ENCODE measurements around the gene FIGNL2. TPM values are rescaled to one million over a fixed set of nuclear protein-coding genes. Genes with fewer than 3 reads are reported as not detected.
A peak's percentile ranks its signal among the peaks of the same experiment; 100 is the strongest.

FIGNL2 gene
- total and polyA plus RNA-seq, 9 of the 15 experiments (the other 6 are each of a cell fraction or from before 2014, with no cell fraction given): 0.01 TPM; not detected in 8

DNA sequence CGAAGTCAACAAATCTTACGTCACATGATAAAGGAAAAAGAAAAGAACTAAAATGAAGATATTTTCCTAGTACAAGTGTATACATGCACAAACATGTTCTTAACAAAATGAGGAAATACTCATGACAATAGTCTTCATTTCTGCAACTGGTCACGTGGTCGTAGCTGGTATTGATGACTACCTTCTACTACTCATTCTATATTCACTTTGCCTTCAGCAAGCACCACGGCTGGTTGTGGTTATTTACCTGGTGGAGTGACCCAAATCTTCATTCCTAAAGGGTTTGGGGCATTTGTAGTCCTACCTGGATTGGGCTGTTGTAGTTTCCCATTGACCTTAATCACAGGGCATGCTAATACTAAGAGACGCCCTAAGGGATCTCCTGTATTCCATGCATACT is 51.2 kb downstream of the FIGNL2 start:
- TF ChIP-seq TFE3 (CRISPR knock-in tag; IDR thresholded peaks at IDR 0.05) (peak; percentile 34), RAD51 (IDR thresholded peaks at IDR 0.05; ENCODE audit: borderline replicate concordance, low read depth) (peak; percentile 42; the same call in 1 of the 2 replicates)
- TF ChIP-seq, protein P1, sequence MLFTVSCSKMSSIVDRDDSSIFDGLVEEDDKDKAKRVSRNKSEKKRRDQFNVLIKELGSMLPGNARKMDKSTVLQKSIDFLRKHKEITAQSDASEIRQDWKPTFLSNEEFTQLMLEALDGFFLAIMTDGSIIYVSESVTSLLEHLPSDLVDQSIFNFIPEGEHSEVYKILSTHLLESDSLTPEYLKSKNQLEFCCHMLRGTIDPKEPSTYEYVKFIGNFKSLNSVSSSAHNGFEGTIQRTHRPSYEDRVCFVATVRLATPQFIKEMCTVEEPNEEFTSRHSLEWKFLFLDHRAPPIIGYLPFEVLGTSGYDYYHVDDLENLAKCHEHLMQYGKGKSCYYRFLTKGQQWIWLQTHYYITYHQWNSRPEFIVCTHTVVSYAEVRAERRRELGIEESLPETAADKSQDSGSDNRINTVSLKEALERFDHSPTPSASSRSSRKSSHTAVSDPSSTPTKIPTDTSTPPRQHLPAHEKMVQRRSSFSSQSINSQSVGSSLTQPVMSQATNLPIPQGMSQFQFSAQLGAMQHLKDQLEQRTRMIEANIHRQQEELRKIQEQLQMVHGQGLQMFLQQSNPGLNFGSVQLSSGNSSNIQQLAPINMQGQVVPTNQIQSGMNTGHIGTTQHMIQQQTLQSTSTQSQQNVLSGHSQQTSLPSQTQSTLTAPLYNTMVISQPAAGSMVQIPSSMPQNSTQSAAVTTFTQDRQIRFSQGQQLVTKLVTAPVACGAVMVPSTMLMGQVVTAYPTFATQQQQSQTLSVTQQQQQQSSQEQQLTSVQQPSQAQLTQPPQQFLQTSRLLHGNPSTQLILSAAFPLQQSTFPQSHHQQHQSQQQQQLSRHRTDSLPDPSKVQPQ (CRISPR knock-in tag; IDR thresholded peaks at IDR 0.05; ENCODE audit: borderline replicate concordance): no peak
- no peak overlapping the region for H3K27ac ChIP-seq (ENCODE audit: extremely low read depth, low read depth, low read length)
- H4K20me1 ChIP-seq (replicated peaks; ENCODE audit: control insufficient read depth, insufficient read depth, low read length): no peaks in the 10 kb centered on the region; the same call in 1 of the 2 replicates
- BruUV-seq (replicated peaks): no TSS peak
- no peak overlapping the region for H3K4me2 ChIP-seq (ENCODE audit: insufficient read depth, low read length)
- in situ Hi-C loops (cut with MboI): no loop called here
- CTCF ChIA-PET (ENCODE audit: low intra/inter-chr PET ratio): no interaction called here
- no peak for DNase-seq (ENCODE audit: extremely low read depth in 1 of 4, low spot score in 3 of 4)
- WGBS (ENCODE audit: insufficient coverage, low coverage, missing lambda C conversion rate): 2% methylated on average over 6 of the region's 6 CpGs
- H3K9me1 ChIP-seq (ENCODE audit: control insufficient read depth, insufficient read depth, low read length): no peaks in the 10 kb centered on the region
- no peaks in the 10 kb centered on the region for H3K79me2 ChIP-seq (ENCODE audit: control insufficient read depth, insufficient read depth, low read length)
- no peaks in the 10 kb centered on the region for H3K9me3 ChIP-seq (replicated peaks; ENCODE audit: control insufficient read depth, insufficient read depth, low read depth, low read length)
- no peak overlapping the region for H3K4me3 ChIP-seq
- no peak for FAIRE-seq
- no peak overlapping the region for H2AFZ ChIP-seq (ENCODE audit: low read depth, low read length)
- H3K27me3 ChIP-seq (ENCODE audit: control insufficient read depth in 2 of 2, insufficient read depth in 2 of 2, low read length in 2 of 2): no peaks in the 10 kb centered on the region; a peak in 1 of 5 replicates
- POLR2A ChIA-PET: no interaction called here
- intact Hi-C loops (cut with micrococcal nuclease): no loop called here
- no peaks in the 10 kb centered on the region for H3K4me1 ChIP-seq (replicated peaks in 1 of 2; ENCODE audit: control insufficient read depth in 2 of 2, insufficient read depth in 2 of 2, low read length in 2 of 2)
- H3K36me3 ChIP-seq (ENCODE audit: control insufficient read depth, insufficient read depth, low read length): no peaks in the 10 kb centered on the region
- H3K9ac ChIP-seq (ENCODE audit: insufficient read depth in 1 of 2, low read depth in 2 of 2, low read length in 2 of 2): no peak overlapping the region
- no peak for ATAC-seq

All from K562 (cell line).